GM12872 (cell line): ENCODE results near the gene NKD1.

ENCODE experiments used
- CTCF ChIP-seq: IDR thresholded peaks from 3 replicates; pipeline ENCODE4 v1.5.1; 2011; ENCODE audit warnings: low read depth, mild to moderate bottlenecking, low read length, moderate library complexity; ENCODE audit not compliant: insufficient read depth

Gene NKD1

DNA sequence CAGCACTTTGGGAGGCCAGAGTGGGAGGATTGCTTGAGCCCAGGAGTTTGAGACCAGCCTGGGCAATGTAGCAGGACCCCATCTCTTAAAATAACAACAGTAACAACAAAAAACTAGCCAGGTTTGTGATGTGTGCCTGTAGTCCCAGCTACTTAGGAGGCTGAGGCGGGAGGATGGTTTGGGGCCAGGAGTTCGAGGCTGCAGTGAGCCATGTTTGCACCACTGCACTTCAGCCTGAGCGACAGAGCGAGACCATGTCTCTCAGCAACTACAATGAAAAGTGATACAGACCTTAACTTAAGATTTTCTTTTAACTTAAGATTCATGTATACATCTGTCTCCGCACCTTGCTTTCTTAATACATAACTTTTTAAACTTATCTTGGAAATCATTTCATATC is 17.2 kb downstream of the NKD1 start:
- TF ChIP-seq CTCF = no peak

DNA sequence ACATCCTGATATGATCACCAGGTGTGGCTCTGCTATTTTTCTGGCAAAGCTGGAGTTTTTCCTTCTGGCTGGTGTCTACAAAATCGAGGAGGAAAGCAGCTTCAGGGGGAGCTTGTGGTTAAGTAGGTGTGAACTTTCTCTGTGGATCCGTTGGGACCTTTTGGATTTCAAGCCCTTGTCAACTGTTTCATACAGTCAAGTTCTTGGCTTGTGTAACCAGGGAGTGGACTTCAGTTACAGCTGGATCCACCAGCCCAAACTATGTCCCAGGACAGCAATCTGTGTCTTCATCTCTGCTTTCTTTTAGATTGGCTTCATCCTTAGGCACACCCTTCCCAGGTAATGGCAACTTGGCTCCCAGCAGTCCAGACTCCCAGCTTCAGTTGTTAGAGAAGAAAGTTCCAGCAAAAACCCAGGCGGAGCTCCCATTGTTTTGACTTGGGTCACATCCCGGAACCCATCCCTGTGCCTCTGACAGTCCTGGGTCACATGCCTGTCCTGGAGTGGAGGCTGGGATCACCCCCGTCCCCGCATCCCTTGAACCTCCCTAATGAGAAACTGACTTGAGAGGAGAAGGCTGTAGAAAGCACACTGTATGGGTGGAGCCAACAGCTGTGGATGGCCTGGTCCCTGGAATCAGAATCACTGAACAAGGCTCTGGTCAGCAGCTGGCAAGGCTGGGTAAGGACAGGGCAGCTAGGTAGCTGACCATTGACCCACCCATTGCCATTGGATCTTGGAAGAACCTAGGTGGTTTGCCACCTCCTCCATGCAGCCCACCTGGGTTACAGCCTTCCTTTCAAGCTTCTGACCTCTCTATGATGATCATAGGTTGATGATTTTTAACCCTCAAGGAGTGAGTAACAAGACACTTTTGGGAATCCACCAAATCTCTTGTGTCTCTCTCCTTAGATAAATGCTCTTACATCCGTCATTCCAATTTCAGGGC is 18.1 kb downstream of the NKD1 start:
- no peak for TF ChIP-seq CTCF

DNA sequence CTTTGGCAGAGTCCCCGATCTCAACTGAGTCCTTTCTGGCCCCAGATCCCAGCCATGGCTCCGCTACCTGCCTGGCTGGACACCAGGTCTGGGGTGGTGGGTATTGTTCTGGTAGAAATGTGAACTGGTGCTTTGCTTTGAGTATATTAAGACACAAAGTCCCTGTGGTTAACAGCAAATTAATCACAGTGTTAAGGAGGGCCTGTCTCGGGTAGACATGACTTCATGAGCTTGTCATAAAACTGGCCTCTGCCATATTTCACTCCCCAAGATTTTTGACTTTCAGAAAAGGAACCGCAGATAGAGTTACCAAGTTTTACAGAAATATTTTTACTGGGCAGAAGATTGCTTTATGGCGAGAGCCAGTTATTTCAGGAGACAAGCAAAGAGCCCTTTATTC is 19.5 kb downstream of the NKD1 start:
- no peak for TF ChIP-seq CTCF

GRCh38 chr16:50568187-50568815 is 20.1 kb downstream of the NKD1 start:
- TF ChIP-seq CTCF = no peak

GRCh38 chr16:50570354-50570753 is 22.2 kb downstream of the NKD1 start:
- TF ChIP-seq CTCF = no peak

DNA sequence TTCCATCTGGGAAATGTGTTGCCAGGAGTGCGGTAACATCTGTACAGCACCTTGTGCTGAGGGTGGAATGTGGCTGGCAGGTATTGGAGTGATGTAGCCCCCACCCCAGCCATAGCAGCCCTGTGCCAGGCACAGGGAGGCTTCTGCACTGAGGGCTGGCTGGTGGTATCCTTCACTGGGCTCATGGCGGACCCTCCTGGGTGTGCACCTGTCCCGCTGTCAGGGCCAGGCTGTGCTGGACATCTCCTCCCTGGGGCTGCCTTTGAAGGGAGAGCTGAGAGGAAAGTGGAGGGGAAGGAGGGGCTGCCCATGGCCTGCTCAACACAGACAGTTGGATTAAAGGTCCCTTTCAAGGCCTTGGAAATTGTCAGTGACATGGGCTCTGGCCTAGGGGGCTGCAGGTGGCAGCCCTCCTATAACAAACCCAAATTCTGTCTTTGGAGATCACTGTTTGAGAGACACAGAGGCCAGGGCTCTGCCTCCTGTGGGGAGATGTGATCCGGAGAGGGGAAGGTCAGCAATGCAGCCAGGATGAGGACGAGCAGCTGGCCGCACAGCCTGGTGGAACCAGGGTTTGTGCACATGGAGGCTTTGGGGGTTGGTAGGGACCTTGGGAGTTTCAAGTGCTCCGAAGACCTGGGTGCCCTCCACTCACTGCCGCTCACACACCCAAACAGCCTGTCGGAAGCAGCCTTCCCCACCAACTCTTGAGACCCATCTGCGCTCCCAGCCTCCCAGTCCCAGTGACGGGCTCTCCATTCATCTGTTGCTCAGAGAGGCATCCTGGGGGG is 22.8 kb downstream of the NKD1 start:
- TF ChIP-seq CTCF = no peak

- no peak for TF ChIP-seq CTCF
Observed at GRCh38 chr16:50571786-50572185, 23.6 kb downstream of the NKD1 start.
